Measurements from ENCODE around the gene AHSP. TPM values are rescaled to one million over a fixed set of nuclear protein-coding genes. Genes with fewer than 3 reads are reported as not detected.

AHSP gene
- total and polyA plus RNA-seq, 4 donors: 0.48 to 1,651 TPM; not detected in 2

DNA sequence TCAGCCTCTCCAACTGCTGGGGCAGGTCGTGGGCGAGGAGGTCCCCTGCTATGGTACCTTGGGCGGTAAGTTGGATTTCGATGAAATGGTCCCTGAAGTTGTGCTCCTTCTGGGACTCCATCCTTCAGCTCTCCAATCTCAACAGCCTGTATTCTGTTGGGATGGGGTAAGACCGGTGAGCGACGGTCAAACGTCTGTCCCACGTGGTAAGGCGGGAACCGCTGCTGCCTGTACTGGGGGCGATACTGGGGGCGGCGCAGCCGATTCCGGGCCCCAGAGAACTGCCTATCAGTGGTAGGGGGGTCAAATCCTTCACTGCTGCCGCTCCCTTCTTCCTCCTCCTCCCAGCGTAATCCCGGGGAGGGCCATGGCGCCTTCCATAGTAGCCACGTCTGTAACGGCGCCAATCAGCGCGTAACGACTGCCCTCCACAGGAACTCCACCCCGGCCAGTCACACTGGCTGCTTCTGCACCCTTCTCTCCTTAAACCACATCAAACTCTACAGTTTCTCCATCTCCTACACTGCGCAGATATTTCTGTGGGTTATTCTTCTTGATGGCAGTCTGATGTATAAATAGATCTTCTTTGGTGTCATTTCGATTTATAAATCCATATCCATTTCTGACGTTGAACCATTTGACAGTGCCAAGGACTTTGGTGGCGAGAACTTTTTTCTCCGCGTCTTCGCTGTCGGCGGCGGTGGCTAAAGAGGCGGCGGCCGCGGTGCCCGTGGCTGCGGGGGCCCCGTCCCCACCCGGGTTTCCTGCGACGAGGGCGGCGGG lies 41.1 kb downstream of the AHSP start:
- Histone ChIP-seq H3K9ac (ENCODE audit: low read depth in 1 of 2, low read length in 2 of 2) (no peak overlapping the region), H3K27ac (ENCODE audit: low read depth in 1 of 2, low read length in 2 of 2) (no peak overlapping the region), H3K4me3 (ENCODE audit: low read depth in 1 of 3, low read length in 3 of 3) (peak overlapping the region in 1 of 3 donors; percentile 15), H3K9me3 (ENCODE audit: control insufficient read depth in 4 of 4, low read length in 3 of 4) (peaks cover 0 to 9% (median 6%) of the 10 kb centered on the region in 4 donors), H3K4me1 (ENCODE audit: control insufficient read depth in 4 of 4, insufficient read depth in 4 of 4, low read length in 3 of 4) (peaks cover 0 to 4% (median 0%) of the 10 kb centered on the region in 4 donors), H3K27me3 (ENCODE audit: control insufficient read depth in 4 of 4, insufficient read depth in 4 of 4, low read length in 3 of 4) (peaks cover 0 to 12% (median 9%) of the 10 kb centered on the region in 4 donors), H3K36me3 (ENCODE audit: control insufficient read depth in 4 of 4, insufficient read depth in 3 of 4, low read depth in 1 of 4, low read length in 3 of 4) (no peaks in the 10 kb centered on the region)
- DNase-seq (ENCODE audit: low spot score): peak; percentile 44
- 12% methylated on average over 49 of the region's 49 CpGs for WGBS
- TF ChIP-seq, protein P1, sequence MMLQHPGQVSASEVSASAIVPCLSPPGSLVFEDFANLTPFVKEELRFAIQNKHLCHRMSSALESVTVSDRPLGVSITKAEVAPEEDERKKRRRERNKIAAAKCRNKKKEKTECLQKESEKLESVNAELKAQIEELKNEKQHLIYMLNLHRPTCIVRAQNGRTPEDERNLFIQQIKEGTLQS (IDR thresholded peaks at IDR 0.05): no peak
- TF ChIP-seq FOXA2 (IDR thresholded peaks at IDR 0.05) (no peak), SP1 (IDR thresholded peaks at IDR 0.05) (no peak), HNF4G (IDR thresholded peaks at IDR 0.05) (no peak), EGR1 (IDR thresholded peaks at IDR 0.05; ENCODE audit: low read depth in 2 of 2) (no peak)

DNA sequence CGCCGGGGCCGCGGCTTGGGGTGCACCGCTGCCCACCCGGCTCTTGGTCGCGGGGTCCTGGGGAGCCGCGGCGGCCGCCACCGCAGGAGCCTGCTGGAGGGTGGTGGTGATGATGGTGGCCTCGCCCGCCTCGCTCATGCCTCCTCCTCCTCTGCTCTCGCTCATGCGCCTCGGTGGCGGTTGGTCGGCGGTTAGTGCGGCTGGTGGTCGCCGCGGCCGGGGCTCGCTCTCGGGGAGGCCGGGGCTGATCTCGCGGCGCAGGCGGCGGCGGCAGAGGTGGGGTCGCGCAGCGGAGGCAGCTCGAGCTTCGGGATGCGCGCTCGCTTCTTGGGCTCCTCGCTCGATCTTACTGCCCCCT lies 41.6 kb downstream of the AHSP start:
- H3K36me3 ChIP-seq (ENCODE audit: control insufficient read depth in 4 of 4, insufficient read depth in 3 of 4, low read depth in 1 of 4, low read length in 3 of 4): no peaks in the 10 kb centered on the region
- WGBS: 6% methylated on average over 46 of the region's 46 CpGs
- TF ChIP-seq, protein P2, sequence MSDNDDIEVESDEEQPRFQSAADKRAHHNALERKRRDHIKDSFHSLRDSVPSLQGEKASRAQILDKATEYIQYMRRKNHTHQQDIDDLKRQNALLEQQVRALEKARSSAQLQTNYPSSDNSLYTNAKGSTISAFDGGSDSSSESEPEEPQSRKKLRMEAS (IDR thresholded peaks at IDR 0.05): no peak
- TF ChIP-seq, protein P3, sequence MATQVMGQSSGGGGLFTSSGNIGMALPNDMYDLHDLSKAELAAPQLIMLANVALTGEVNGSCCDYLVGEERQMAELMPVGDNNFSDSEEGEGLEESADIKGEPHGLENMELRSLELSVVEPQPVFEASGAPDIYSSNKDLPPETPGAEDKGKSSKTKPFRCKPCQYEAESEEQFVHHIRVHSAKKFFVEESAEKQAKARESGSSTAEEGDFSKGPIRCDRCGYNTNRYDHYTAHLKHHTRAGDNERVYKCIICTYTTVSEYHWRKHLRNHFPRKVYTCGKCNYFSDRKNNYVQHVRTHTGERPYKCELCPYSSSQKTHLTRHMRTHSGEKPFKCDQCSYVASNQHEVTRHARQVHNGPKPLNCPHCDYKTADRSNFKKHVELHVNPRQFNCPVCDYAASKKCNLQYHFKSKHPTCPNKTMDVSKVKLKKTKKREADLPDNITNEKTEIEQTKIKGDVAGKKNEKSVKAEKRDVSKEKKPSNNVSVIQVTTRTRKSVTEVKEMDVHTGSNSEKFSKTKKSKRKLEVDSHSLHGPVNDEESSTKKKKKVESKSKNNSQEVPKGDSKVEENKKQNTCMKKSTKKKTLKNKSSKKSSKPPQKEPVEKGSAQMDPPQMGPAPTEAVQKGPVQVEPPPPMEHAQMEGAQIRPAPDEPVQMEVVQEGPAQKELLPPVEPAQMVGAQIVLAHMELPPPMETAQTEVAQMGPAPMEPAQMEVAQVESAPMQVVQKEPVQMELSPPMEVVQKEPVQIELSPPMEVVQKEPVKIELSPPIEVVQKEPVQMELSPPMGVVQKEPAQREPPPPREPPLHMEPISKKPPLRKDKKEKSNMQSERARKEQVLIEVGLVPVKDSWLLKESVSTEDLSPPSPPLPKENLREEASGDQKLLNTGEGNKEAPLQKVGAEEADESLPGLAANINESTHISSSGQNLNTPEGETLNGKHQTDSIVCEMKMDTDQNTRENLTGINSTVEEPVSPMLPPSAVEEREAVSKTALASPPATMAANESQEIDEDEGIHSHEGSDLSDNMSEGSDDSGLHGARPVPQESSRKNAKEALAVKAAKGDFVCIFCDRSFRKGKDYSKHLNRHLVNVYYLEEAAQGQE (IDR thresholded peaks at IDR 0.05): no peak
- no peak for TF ChIP-seq YY1 (IDR thresholded peaks at IDR 0.05)
- TF ChIP-seq HNF4G (IDR thresholded peaks at IDR 0.05): no peak
- TF ChIP-seq EGR1 (IDR thresholded peaks at IDR 0.05; ENCODE audit: low read depth in 2 of 2): no peak
- TF ChIP-seq, protein P4, sequence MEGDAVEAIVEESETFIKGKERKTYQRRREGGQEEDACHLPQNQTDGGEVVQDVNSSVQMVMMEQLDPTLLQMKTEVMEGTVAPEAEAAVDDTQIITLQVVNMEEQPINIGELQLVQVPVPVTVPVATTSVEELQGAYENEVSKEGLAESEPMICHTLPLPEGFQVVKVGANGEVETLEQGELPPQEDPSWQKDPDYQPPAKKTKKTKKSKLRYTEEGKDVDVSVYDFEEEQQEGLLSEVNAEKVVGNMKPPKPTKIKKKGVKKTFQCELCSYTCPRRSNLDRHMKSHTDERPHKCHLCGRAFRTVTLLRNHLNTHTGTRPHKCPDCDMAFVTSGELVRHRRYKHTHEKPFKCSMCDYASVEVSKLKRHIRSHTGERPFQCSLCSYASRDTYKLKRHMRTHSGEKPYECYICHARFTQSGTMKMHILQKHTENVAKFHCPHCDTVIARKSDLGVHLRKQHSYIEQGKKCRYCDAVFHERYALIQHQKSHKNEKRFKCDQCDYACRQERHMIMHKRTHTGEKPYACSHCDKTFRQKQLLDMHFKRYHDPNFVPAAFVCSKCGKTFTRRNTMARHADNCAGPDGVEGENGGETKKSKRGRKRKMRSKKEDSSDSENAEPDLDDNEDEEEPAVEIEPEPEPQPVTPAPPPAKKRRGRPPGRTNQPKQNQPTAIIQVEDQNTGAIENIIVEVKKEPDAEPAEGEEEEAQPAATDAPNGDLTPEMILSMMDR (IDR thresholded peaks at IDR 0.05; ENCODE audit: low read depth, low read length, missing input control): no peak
- TF ChIP-seq HNF4A (conservative IDR thresholded peaks at IDR 0.05): no peak
- no peak for TF ChIP-seq RXRA (IDR thresholded peaks at IDR 0.05)
- TF ChIP-seq SP1 (IDR thresholded peaks at IDR 0.05): no peak
- TF ChIP-seq, protein P1 (IDR thresholded peaks at IDR 0.05): no peak
- TF ChIP-seq GABPA (IDR thresholded peaks at IDR 0.05 in 1 of 2, conservative IDR thresholded peaks at IDR 0.05 in 1 of 2): no peak
- no peak for TF ChIP-seq RAD21 (IDR thresholded peaks at IDR 0.05)
- TF ChIP-seq FOXA1 (IDR thresholded peaks at IDR 0.05): no peak
- no peak for TF ChIP-seq TAF1 (conservative IDR thresholded peaks at IDR 0.05)
- H3K4me3 ChIP-seq (ENCODE audit: low read depth in 1 of 3, low read length in 3 of 3): peak overlapping the region in 1 of 3 donors; percentile 15
- peaks cover 0 to 4% (median 0%) of the 10 kb centered on the region in 4 donors for H3K4me1 ChIP-seq (ENCODE audit: control insufficient read depth in 4 of 4, insufficient read depth in 4 of 4, low read length in 3 of 4)
- no peak overlapping the region for H3K27ac ChIP-seq (ENCODE audit: low read depth in 1 of 2, low read length in 2 of 2)
- DNase-seq (ENCODE audit: low spot score): no peak
- H3K9me3 ChIP-seq (ENCODE audit: control insufficient read depth in 4 of 4, low read length in 3 of 4): peaks cover 0 to 9% (median 6%) of the 10 kb centered on the region in 4 donors
- peaks cover 0 to 12% (median 9%) of the 10 kb centered on the region in 4 donors for H3K27me3 ChIP-seq (ENCODE audit: control insufficient read depth in 4 of 4, insufficient read depth in 4 of 4, low read length in 3 of 4)
- H3K9ac ChIP-seq (ENCODE audit: low read depth in 1 of 2, low read length in 2 of 2): no peak overlapping the region
